ENCODE data around the gene GPAM.
"Not testable (repeated sequence)": the region's sequence is repeated elsewhere in the genome, so short reads cannot be mapped to it uniquely, and the experiment has no call there.

GPAM gene

DNA sequence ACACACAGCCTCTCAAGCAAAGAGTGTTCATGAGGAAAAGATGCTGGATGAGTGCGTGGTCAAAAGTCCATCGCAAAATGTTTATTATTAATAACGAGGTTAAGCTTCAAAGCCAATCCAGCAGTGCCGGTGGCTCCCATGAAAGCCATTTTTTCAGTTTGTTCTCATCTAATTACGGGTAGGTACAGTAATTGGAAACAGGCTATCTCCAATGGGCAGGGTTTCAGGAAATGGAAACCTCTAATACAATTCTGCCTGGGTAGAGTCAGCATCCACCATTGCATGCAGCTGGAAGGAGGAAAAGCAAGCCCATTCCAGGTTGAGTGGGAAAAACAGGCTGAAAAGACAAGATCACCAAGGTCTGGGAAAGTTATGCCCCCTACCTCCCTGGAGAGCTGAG lies 57.4 kb downstream of the GPAM start:
- DNase-seq, result no peak

GRCh38 chr10:112124866-112125265 lies 58.7 kb downstream of the GPAM start:
- no peak for DNase-seq

DNA sequence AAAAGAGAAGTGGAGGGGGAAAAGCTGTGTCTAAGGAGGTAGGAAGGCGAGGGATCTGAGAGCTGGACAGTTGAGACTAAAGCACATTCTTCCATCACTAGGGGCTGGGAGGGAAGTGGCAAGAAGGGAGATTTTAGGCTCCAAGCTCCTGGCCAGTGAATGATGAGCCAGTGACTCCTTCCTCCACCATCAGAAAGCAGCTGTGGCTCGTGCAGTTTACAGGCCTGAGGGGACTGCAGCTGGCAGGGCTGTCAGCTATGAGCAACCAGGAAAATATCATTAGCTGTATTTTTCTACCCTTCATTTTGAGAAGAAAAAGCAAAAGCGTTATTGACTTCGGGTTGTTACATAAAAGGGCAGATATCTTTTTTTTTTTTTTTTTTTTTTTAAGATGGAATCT lies 60.7 kb downstream of the GPAM start:
- no peak for DNase-seq

GRCh38 chr10:112120491-112120890 lies 63.1 kb downstream of the GPAM start:
- no peak for DNase-seq

DNA sequence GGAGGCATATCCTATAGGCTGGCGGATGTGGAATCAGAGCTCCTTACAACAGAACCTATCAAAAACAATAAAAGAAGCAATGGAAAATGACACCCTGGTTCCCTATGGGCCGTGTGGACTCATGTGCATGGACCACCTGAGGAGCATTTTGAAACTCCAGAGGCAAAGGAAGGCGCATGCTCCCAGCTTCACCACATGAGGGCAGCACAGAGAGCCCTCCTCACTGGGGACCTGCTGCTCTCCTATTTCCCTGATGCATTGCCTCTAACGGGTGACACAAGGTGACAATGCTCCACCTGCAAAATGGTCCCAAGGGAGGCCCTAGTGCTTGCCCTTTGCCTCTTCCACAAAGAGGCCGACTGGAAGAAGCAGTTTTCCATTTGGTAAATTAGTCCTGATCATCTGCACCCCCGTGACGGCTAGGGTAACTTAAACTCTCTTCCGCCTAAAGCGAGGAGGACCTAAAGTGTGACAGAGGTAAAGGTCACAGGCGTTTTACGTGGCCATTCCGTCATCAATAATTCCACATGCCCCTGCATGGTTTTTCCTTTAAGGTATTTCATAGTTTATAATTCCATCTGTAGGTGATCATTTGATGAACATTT lies 67.7 kb downstream of the GPAM start:
- peak; percentile 37 to 42 for DNase-seq

GRCh38 chr10:112109779-112110178 lies 73.8 kb downstream of the GPAM start:
- DNase-seq, result not testable (repeated sequence)
